Peyer's patch (tissue), 4 donors: ENCODE data around the gene PCSK2. TPM values are rescaled to one million over a fixed set of nuclear protein-coding genes. Genes with fewer than 3 reads are reported as not detected.

Experiments used
- DNase-seq, 3 donors: peaks; one replicate each; pipeline ENCODE4 v3.0.0-alpha.2; 2017 to 2019
- H3K27ac ChIP-seq, 4 donors: fragments of 200-600 bp; sonication (generic); one replicate each; pipeline ENCODE4 v1.5.1; 2016 to 2019
- H3K27me3 ChIP-seq, 2 donors: fragments of 200-600 bp; sonication (generic); one replicate each; pipeline ENCODE4 v1.5.1; 2019
- H3K36me3 ChIP-seq, 3 donors: fragments of 200-600 bp; sonication (generic); one replicate each; pipeline ENCODE4 v1.5.1; 2016 to 2019
- H3K4me1 ChIP-seq, 4 donors: fragments of 200-600 bp; sonication (generic); one replicate each; pipeline ENCODE4 v1.5.1; 2016 to 2019
- H3K4me3 ChIP-seq, 4 donors: fragments of 200-600 bp; sonication (generic); 1 replicate in 3 of 4; 2 replicates in 1 of 4; pipeline ENCODE4 v1.5.1; 2016 to 2019; ENCODE audit warnings: mild to moderate bottlenecking in 1 of 4
- H3K9me3 ChIP-seq, 4 donors: fragments of 200-600 bp; sonication (generic); one replicate each; pipeline ENCODE4 v1.5.1; 2016 to 2019; ENCODE audit warnings: mild to moderate bottlenecking in 1 of 4
- CTCF ChIP-seq, 6 experiments: fragments of 450-650 bp in 4 of 6; fragments of 200-600 bp in 2 of 6; sonication (generic) in 1 of 6; IDR thresholded peaks; one replicate each; pipeline ENCODE4 v1.5.1; 2017 to 2019; ENCODE audit warnings: antibody characterized with exemption in 6 of 6, mild to moderate bottlenecking in 3 of 6, moderate library complexity in 1 of 6
- POLR2A ChIP-seq, 2 donors: fragments of 450-650 bp; IDR thresholded peaks; one replicate each; pipeline ENCODE4 v1.5.1; 2017; ENCODE audit warnings: antibody characterized with exemption in 2 of 2, mild to moderate bottlenecking in 2 of 2, moderate library complexity in 2 of 2
- total RNA-seq, 4 donors: library from RNA; depleted of rRNA; stranded (reverse); fragments of >200 nt; gene quantifications; one replicate each; pipeline ENCODE4 v1.1.0, GENCODE V29; 2016

PCSK2 gene
- total RNA-seq, 4 donors from 2014 or later: 0.18 to 0.80 (median 0.57) TPM; not detected in 1

- DNase-seq: no peak
- Histone ChIP-seq H3K9me3 (no peaks in the 10 kb centered on the region), H3K27ac (no peak overlapping the region), H3K27me3 (no peaks in the 10 kb centered on the region), H3K4me3 (no peak overlapping the region), H3K36me3 (no peaks in the 10 kb centered on the region), H3K4me1 (peaks cover 0 to 11% (median 0%) of the 10 kb centered on the region in 4 donors)
- no peak for TF ChIP-seq POLR2A (IDR thresholded peaks at IDR 0.05)
- TF ChIP-seq CTCF (IDR thresholded peaks at IDR 0.05): no peak
Measured at GRCh38 chr20:17228624-17229061, 1.8 kb downstream of the PCSK2 start.

GRCh38 chr20:17229256-17229655 is 2.4 kb downstream of the PCSK2 start:
- Histone ChIP-seq H3K4me3 (no peak overlapping the region), H3K9me3 (no peaks in the 10 kb centered on the region), H3K27me3 (no peaks in the 10 kb centered on the region), H3K4me1 (peaks cover 0 to 11% (median 0%) of the 10 kb centered on the region in 4 donors), H3K27ac (no peak overlapping the region), H3K36me3 (no peaks in the 10 kb centered on the region)
- DNase-seq: no peak
- TF ChIP-seq CTCF (IDR thresholded peaks at IDR 0.05) (no peak), POLR2A (IDR thresholded peaks at IDR 0.05) (no peak)

- H3K27me3 ChIP-seq: no peaks in the 10 kb centered on the region
- no peaks in the 10 kb centered on the region for H3K36me3 ChIP-seq
- H3K9me3 ChIP-seq: no peaks in the 10 kb centered on the region
- H3K27ac ChIP-seq: no peak overlapping the region
- DNase-seq: no peak
- TF ChIP-seq POLR2A (IDR thresholded peaks at IDR 0.05) (no peak), CTCF (IDR thresholded peaks at IDR 0.05) (no peak)
- no peak overlapping the region for H3K4me3 ChIP-seq
- H3K4me1 ChIP-seq: no peaks in the 10 kb centered on the region
Measured at GRCh38 chr20:17233626-17234025, 6.8 kb downstream of the PCSK2 start.

GRCh38 chr20:17236766-17237165 is 9.9 kb downstream of the PCSK2 start:
- H3K27me3 ChIP-seq: no peaks in the 10 kb centered on the region
- no peak for DNase-seq
- no peaks in the 10 kb centered on the region for H3K9me3 ChIP-seq
- H3K4me1 ChIP-seq: no peaks in the 10 kb centered on the region
- H3K36me3 ChIP-seq: no peaks in the 10 kb centered on the region
- H3K27ac ChIP-seq: no peak overlapping the region
- no peak for TF ChIP-seq CTCF (IDR thresholded peaks at IDR 0.05)
- no peak for TF ChIP-seq POLR2A (IDR thresholded peaks at IDR 0.05)
- no peak overlapping the region for H3K4me3 ChIP-seq

- Histone ChIP-seq H3K27me3 (no peaks in the 10 kb centered on the region), H3K27ac (no peak overlapping the region), H3K36me3 (no peaks in the 10 kb centered on the region), H3K9me3 (no peaks in the 10 kb centered on the region), H3K4me1 (no peaks in the 10 kb centered on the region), H3K4me3 (no peak overlapping the region)
- DNase-seq: no peak
- no peak for TF ChIP-seq POLR2A (IDR thresholded peaks at IDR 0.05)
- no peak for TF ChIP-seq CTCF (IDR thresholded peaks at IDR 0.05)
Measured at GRCh38 chr20:17248224-17248623, 21.4 kb downstream of the PCSK2 start.

- Histone ChIP-seq H3K9me3 (no peaks in the 10 kb centered on the region), H3K36me3 (no peaks in the 10 kb centered on the region), H3K27me3 (no peaks in the 10 kb centered on the region), H3K4me1 (no peaks in the 10 kb centered on the region), H3K27ac (no peak overlapping the region), H3K4me3 (no peak overlapping the region)
- no peak for TF ChIP-seq CTCF (IDR thresholded peaks at IDR 0.05)
- no peak for TF ChIP-seq POLR2A (IDR thresholded peaks at IDR 0.05)
- DNase-seq: no peak
Measured at GRCh38 chr20:17262786-17263185, 35.9 kb downstream of the PCSK2 start.
